Right lobe of liver (tissue), 6 donors: ENCODE data around the gene MOB3B. TPM values are rescaled to one million over a fixed set of nuclear protein-coding genes. Genes with fewer than 3 reads are reported as not detected.
A peak's percentile ranks its signal among the peaks of the same experiment; 100 is the strongest.

ENCODE experiments used
- ATAC-seq, 4 donors: fragments of 200-7000 bp; cut with Tn5 transposase; one replicate each; pipeline ENCODE4 v1.9.1; 2020; ENCODE audit warnings: mild to moderate bottlenecking in 4 of 4, moderate library complexity in 4 of 4
- DNase-seq, 3 donors: peaks; one replicate each; pipeline ENCODE4 v3.0.0-alpha.2; 2020
- H3K27ac ChIP-seq, 3 donors: fragments of 200-600 bp; one replicate each; pipeline ENCODE4 v1.8.0; 2022
- H3K27me3 ChIP-seq, 2 donors: fragments of 200-600 bp; one replicate each; pipeline ENCODE4 v1.8.0; 2022
- H3K36me3 ChIP-seq, 4 donors: fragments of 200-600 bp; sonication (generic) in 1 of 4; one replicate each; pipeline versions ENCODE4 v1.5.1 to v1.8.0; 2017 to 2022; ENCODE audit warnings: control low read depth in 1 of 4
- H3K4me1 ChIP-seq, 4 donors: fragments of 200-600 bp; sonication (generic) in 1 of 4; one replicate each; pipeline versions ENCODE4 v1.5.1 to v1.8.0; 2017 to 2022; ENCODE audit warnings: control low read depth in 1 of 4
- H3K4me3 ChIP-seq, 3 donors: fragments of 200-600 bp; one replicate each; pipeline ENCODE4 v1.8.0; 2022
- H3K9me3 ChIP-seq, 4 donors: fragments of 200-600 bp; sonication (generic) in 1 of 4; one replicate each; pipeline versions ENCODE4 v1.5.1 to v1.8.0; 2017 to 2022; ENCODE audit warnings: control low read depth in 1 of 4
- CTCF ChIP-seq, 4 donors: fragments of 200-600 bp in 3 of 4; fragments of 450-650 bp in 1 of 4; IDR thresholded peaks; one replicate each; pipeline versions ENCODE4 v1.5.1 to v1.8.0; 2016 to 2022; ENCODE audit warnings: antibody characterized with exemption in 4 of 4, mild to moderate bottlenecking in 2 of 4
- POLR2A ChIP-seq: fragments of 450-650 bp; IDR thresholded peaks from one replicate; pipeline ENCODE4 v1.6.1; 2017; ENCODE audit warnings: antibody characterized with exemption, mild to moderate bottlenecking
- WGBS: methylation state at CpG from one replicate; pipeline ENCODE4 v1.1.6; 2018; ENCODE audit warnings: low coverage, low lambda C conversion rate; ENCODE audit not compliant: insufficient coverage; ENCODE audit errors: missing lambda C conversion rate; 5-methylcytosine and 5-hydroxymethylcytosine counted together
- intact Hi-C, 2 donors: fragments of 100-400 bp; cut with DNase I; formaldehyde crosslinking; loops; one replicate each; pipeline versions ENCODE4 v1.11.2 to v1.14.1; 2022
- total RNA-seq, 6 experiments: library from RNA; depleted of rRNA in 2 of 6; stranded (reverse); fragments of >200 nt in 2 of 6; fragmentation: NEBNext Ultra II Directional in 3 of 6; extraction: Animal tissue kit (Norgen Biotek cat#: 25700) in 3 of 6; gene quantifications; one replicate each; pipeline versions ENCODE4 v1.1.0 to v1.2.4, GENCODE V29; 2016 to 2023
- donor health status: DM: no; HTN: yes; CAD: no.
- donor health status: DM: no; HTN: no; CAD: no.
- donor health status: DM: no; HTN: no; CAD: no.
- donor health status: DM: no; HTN: yes; CAD: no.
- donor health status: DM: no; HTN: yes; CAD: no.

Gene MOB3B
- total RNA-seq, 6 experiments from 2014 or later, result 1.0 to 2.4 (median 1.7) TPM

GRCh38 chr9:27408001-27408400 lies 121.6 kb downstream of the MOB3B start:
- ATAC-seq (peak in 1 of 4 donors; percentile 19), DNase-seq (no peak)
- TF ChIP-seq CTCF (IDR thresholded peaks at IDR 0.05) (no peak), POLR2A (no peak)
- Histone ChIP-seq H3K36me3 (no peaks in the 10 kb centered on the region), H3K4me3 (no peak overlapping the region), H3K4me1 (no peaks in the 10 kb centered on the region), H3K9me3 (no peaks in the 10 kb centered on the region), H3K27ac (no peak overlapping the region), H3K27me3 (no peaks in the 10 kb centered on the region)
- intact Hi-C loops, result no loop called here
- 77% methylated on average over 4 of the region's 5 CpGs for WGBS

- Histone ChIP-seq H3K4me1 (no peaks in the 10 kb centered on the region), H3K36me3 (no peaks in the 10 kb centered on the region), H3K9me3 (no peaks in the 10 kb centered on the region), H3K4me3 (no peak overlapping the region), H3K27ac (no peak overlapping the region), H3K27me3 (no peaks in the 10 kb centered on the region)
- intact Hi-C loops, result no loop called here
- DNase-seq (no peak), ATAC-seq (peak in 2 of 4 donors; percentile 33 to 34)
- 50% methylated on average over 1 of the region's 1 CpG for WGBS
- no peak for TF ChIP-seq CTCF (IDR thresholded peaks at IDR 0.05)
- TF ChIP-seq POLR2A, result no peak
Measured at GRCh38 chr9:27407491-27407890, 122.1 kb downstream of the MOB3B start.

- H3K27me3 ChIP-seq, result no peaks in the 10 kb centered on the region
- intact Hi-C loops, result no loop called here
- TF ChIP-seq POLR2A (no peak), CTCF (IDR thresholded peaks at IDR 0.05) (no peak)
Measured at GRCh38 chr9:27404661-27405060, 125.0 kb downstream of the MOB3B start.

GRCh38 chr9:27402626-27403025 lies 127.0 kb downstream of the MOB3B start:
- no peak overlapping the region for H3K27ac ChIP-seq
- no peaks in the 10 kb centered on the region for H3K36me3 ChIP-seq
- H3K27me3 ChIP-seq, result no peaks in the 10 kb centered on the region
- intact Hi-C loops, result no loop called here
- WGBS, result 67% methylated on average over 1 of the region's 2 CpGs
- no peak overlapping the region for H3K4me3 ChIP-seq
- ATAC-seq, result no peak
- TF ChIP-seq CTCF (IDR thresholded peaks at IDR 0.05) (no peak), POLR2A (no peak)
- no peak for DNase-seq
- no peaks in the 10 kb centered on the region for H3K9me3 ChIP-seq
- no peaks in the 10 kb centered on the region for H3K4me1 ChIP-seq

More at GRCh38 chr9:27404661-27405060, 125.0 kb downstream of the MOB3B start:
- DNase-seq, result no peak
- ATAC-seq, result no peak
- Histone ChIP-seq H3K4me3 (no peak overlapping the region), H3K36me3 (no peaks in the 10 kb centered on the region), H3K9me3 (no peaks in the 10 kb centered on the region), H3K27ac (no peak overlapping the region), H3K4me1 (no peaks in the 10 kb centered on the region)

GRCh38 chr9:27400334-27400880 lies 129.2 kb downstream of the MOB3B start:
- 82% methylated on average over 3 of the region's 3 CpGs for WGBS
- no peaks in the 10 kb centered on the region for H3K36me3 ChIP-seq
- DNase-seq (no peak), ATAC-seq (no peak)
- TF ChIP-seq CTCF (IDR thresholded peaks at IDR 0.05) (no peak), POLR2A (no peak)
- no peak overlapping the region for H3K4me3 ChIP-seq
- H3K9me3 ChIP-seq, result no peaks in the 10 kb centered on the region
- no peaks in the 10 kb centered on the region for H3K4me1 ChIP-seq
- no peaks in the 10 kb centered on the region for H3K27me3 ChIP-seq
- intact Hi-C loops, result no loop called here
- H3K27ac ChIP-seq, result no peak overlapping the region
